Measurements from ENCODE around the gene ATP2B2.

The ATP2B2 gene

GRCh38 chr3:10356461-10356981 is 148.9 kb downstream of the ATP2B2 start:
- no peak for DNase-seq

GRCh38 chr3:10354361-10355015 is 150.9 kb downstream of the ATP2B2 start:
- peak; percentile 34 for DNase-seq

- no peak for DNase-seq
Measured at GRCh38 chr3:10353661-10354360, 151.6 kb downstream of the ATP2B2 start.

- no peak for DNase-seq
Measured at GRCh38 chr3:10353160-10353559, 152.2 kb downstream of the ATP2B2 start.

- DNase-seq = peak; percentile 64
Measured at GRCh38 chr3:10352146-10352911, 153.1 kb downstream of the ATP2B2 start.

GRCh38 chr3:10351013-10351735 is 154.2 kb downstream of the ATP2B2 start:
- DNase-seq = no peak

- DNase-seq = no peak
Measured at GRCh38 chr3:10350324-10350985, 154.9 kb downstream of the ATP2B2 start.

- no peak for DNase-seq
Measured at GRCh38 chr3:10349801-10350200, 155.6 kb downstream of the ATP2B2 start.

- DNase-seq = no peak
Measured at GRCh38 chr3:10348404-10348721, 157.0 kb downstream of the ATP2B2 start.

- no peak for DNase-seq
Measured at GRCh38 chr3:10347648-10348403, 157.6 kb downstream of the ATP2B2 start.

- DNase-seq = no peak
Measured at GRCh38 chr3:10345911-10346310, 159.5 kb downstream of the ATP2B2 start.

- DNase-seq = no peak
Measured at GRCh38 chr3:10344944-10345575, 160.3 kb downstream of the ATP2B2 start.

GRCh38 chr3:10344147-10344943 is 161.0 kb downstream of the ATP2B2 start:
- peak; percentile 27 for DNase-seq

GRCh38 chr3:10343526-10343925 is 161.9 kb downstream of the ATP2B2 start:
- DNase-seq = no peak

- no peak for DNase-seq
Measured at GRCh38 chr3:10342781-10343180, 162.6 kb downstream of the ATP2B2 start.

- no peak for DNase-seq
Measured at GRCh38 chr3:10341901-10342398, 163.4 kb downstream of the ATP2B2 start.

GRCh38 chr3:10340476-10340875 is 164.9 kb downstream of the ATP2B2 start:
- DNase-seq = no peak

GRCh38 chr3:10340046-10340445 is 165.3 kb downstream of the ATP2B2 start:
- DNase-seq = no peak

GRCh38 chr3:10339376-10339955 is 165.9 kb downstream of the ATP2B2 start:
- no peak for DNase-seq
